Stimulated activated naive CD4-positive, alpha-beta T cell treated with Interleukin-2 at 50 U/mL for 16 hours (primary cell): ENCODE data around the gene GABRB1.

Experiments
- DNase-seq: peaks from one replicate; lab custom pipeline; 2025; lab: John Stamatoyannopoulos, UW

The GABRB1 gene

DNA sequence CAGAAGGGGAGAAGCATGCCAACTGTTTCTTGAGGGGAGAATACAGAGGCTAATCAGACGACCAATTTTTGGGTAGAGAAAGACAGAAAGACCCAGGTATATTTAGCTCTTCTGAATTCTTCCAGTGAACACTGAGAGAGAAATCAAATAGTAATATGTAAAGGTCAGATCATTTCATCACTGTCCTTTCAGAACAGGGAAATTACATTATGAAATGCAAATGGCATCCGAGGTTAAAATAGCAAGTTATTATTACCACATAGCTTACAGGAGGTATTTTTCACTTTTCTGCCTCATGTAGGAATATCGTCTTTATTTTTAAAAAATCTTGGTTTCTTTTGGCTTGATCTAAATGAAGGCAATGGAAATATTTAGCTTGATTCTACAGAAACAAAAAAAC is 18.0 kb downstream of the GABRB1 start:
- no peak for DNase-seq

DNA sequence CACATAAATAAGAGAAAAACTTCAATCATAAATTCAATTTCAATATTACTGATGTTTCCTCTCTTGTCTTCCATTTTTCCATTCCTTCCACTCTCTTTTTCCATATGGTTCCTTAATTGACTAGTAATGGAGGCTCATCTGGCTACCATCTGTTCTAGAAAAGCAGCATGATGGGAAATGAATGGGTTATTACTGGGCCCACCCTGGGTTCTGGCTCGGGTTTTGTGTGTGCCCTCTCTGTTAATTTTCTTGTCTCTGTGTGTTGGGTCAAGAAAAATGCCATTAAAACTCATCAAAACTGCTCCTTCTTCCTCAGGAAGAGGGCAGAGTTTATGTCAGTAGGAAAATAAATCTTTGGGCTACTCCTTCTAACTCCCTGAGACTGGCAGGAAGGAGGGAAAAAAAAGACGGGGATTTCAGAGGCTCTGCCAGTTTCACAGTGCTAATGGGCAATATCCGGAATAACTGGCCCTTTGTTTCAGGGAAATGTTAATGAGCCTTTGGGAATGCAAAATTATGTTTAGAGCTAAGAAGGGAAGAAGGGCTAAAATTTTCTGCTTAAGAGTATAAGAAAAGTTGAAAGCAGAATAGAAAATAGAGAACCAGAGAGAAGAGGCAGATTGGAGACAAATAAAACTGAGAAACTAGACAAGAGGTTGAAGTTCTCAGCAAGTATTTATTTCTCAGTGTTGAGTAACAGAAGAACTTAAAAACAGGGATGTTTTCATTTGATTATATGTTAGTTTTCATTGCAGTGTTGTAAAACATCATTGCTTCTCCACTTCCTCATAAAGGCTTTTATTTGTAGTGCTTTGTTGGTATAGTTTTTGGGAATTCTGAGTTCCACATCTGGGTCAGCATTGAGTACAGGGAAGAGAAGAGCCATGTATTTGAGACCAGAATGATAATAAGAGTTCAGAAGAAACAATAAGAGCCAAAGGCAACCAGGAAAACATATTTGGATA is 19.7 kb downstream of the GABRB1 start:
- DNase-seq, result no peak

DNA sequence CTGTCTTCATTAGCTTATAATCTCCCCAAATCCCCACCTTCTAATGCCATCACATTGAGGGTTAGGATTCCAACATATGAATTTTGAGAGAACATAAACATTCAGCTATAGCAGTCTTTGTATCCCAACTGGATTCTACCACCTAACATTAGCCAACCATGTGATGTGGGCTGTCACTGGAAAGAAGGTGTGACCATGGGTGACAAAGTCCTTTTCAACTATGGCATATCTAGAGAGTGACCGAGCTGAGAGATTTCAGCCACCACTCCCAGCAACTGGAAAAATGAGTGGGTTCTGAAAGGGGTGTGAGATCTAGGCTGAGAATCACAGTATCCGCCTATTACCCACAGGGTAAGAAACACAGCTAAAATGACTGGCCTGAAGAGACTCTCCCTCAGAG is 22.1 kb downstream of the GABRB1 start:
- no peak for DNase-seq

DNA sequence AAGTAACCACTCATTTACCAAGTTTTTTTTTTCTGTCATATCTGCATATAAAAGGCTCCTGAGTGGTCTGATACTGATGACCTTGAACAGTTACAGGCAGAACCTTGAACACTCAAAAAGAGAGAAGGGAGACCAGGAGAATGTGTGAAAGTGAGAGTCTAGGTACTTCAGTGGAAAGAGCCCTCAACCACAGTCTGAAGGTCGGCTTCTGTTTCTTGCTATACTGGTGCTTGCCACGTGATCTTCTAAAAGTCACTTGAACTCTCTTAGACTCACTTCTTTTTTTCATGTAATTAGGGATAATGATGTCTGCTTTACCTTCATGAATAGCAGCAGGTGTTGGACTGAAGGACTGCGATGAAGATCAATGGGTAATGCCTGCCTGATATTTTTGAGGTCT is 22.8 kb downstream of the GABRB1 start:
- DNase-seq, result no peak

DNA sequence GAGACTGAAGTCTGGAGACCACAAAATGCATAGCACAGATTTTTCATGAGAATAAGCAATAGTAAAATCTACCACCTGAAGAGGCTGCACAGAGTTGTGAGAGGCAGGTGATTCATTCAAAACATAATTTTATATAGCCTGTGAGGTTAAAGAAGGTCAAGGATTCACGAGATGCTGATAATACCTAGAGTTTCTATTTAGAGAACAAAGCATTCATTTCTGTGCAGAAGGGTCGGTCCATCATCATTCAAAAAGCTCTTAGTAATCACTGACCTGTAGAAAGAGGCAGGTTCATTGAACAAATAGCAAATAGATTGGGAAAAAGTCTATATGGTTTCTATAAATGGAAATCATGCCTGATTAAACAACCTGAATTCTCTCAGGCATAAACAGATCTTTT is 26.6 kb downstream of the GABRB1 start:
- no peak for DNase-seq

DNA sequence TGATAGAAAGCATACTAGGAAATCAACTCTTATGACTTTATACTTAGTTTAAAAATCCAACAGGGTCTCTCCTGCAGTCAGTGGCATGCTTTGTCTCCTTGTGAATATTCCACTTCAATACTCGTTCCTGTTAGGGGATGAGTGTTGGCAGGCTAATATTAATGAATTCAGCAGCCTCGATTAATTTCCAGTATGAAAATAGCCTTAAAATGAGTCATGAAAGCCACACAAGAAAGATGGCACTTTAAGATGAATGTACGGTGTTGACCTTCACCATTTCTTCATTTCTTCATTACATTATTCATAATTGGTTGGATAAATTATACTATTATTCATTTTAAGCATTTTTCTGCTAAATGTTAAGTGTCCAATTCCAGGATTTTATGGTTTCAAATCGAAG is 29.2 kb downstream of the GABRB1 start:
- no peak for DNase-seq

DNA sequence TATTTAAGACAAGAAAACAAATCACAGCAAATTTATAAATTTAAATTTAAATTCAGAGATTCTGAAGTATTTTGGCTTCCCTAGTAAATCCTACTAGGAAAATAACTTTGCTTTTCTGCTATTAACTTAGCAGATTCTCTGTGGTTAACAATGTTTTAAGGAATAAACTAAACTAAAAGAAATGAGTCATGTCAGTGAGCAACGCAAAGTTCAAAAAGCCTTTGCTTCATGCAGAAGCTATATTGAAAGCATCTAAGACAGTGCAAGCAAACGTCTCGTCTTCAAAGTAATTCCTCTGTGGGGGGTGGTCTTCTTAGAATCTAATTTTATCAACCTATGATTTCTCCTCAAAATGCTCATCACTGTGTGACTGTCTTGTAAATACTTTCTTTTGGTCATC is 30.1 kb downstream of the GABRB1 start:
- no peak for DNase-seq

DNA sequence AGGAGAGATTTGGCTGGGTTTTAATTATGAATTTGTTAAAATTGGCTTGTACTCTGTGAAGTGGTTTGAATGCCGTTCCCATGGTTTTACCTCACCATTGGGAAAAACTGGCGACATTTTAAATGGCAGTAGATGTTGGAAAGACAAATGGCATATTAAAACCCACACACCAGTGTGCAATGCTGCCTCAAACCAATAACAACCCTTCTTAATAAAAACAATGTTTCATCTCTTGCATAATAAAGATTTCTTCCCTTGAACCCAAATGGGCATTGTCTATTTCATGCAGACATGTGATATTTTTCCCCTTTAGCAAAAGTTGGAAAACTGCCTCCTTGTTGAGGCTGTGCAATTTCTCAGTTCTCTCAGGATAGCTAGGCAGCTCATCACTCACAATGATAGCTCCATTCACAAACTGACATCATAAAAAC is 33.7 kb downstream of the GABRB1 start:
- DNase-seq, result no peak

DNA sequence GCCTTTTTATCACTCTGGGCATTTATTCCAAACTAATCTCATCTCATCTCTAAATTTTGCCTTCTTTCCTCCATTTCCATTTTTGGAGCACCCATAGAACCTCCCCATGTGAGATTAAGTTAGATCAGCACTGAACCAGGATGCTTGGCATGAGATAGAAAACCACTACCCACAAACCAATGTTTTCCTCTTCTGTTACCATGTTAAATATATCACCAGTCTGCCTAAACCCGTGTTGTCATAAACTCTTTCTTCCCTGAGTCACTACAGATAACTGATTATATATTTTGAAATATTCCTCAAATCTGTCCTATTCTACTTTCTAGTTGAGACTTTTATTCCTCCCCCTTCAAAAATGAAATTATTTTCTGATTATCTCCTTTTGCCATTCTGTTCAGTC is 37.6 kb downstream of the GABRB1 start:
- no peak for DNase-seq

DNA sequence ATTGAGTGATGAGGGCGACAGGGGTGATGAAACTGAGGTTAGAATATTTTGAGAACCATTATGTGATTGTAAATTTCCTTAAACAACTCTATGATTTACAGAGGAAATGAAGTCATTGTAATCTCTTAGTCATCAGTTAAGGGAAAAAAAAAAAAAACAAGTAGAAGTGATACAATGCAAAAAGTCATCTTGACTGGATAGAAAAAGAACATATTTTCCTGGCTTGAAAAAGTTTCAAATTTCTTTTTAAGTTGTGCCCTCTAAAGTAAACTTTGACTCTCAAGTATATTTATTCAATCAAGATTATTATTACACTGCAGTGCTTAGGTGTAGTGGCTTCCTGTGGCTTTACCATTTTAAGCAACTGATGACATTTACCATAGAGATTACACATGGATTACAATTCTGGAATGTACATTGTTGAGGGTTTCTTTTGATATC is 40.6 kb downstream of the GABRB1 start:
- DNase-seq, result no peak

DNA sequence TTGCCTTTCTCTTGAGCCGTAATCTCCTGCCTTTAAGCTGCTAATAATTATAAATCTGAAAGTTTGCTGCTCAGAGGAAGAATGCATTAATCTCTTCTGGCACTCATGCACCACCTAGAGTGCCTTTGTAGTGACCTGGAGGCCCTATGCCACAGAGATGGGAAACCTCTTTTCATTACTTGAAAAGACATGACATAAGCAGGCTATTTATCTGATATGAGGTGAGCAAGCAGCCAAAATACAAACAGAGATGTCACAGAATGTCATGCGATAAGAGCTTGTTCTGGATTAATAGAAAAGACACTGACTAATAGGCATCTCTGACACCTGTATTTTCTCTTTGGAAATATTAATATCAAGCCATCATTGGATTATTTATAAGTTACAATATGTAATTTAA is 42.3 kb downstream of the GABRB1 start:
- DNase-seq, result no peak

DNA sequence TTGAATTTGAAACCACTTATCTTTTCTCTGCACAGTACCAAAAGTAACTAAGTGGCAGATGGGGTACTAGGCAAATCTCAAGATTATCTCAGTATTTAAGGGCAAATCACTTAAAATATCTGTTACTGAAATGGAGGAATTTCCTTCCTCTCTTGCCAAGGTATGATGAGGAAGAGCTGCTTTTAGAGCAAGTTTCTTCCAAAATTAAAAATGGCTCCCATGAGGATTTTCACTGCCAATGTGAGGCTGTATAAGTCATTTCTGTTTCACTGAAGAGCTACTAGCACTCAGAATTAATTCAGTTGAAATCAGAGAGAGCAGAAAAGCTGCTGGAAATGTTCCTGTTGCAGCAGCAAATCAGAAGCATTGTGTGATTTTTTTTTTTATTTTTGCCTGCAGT is 43.4 kb downstream of the GABRB1 start:
- DNase-seq, result no peak

DNA sequence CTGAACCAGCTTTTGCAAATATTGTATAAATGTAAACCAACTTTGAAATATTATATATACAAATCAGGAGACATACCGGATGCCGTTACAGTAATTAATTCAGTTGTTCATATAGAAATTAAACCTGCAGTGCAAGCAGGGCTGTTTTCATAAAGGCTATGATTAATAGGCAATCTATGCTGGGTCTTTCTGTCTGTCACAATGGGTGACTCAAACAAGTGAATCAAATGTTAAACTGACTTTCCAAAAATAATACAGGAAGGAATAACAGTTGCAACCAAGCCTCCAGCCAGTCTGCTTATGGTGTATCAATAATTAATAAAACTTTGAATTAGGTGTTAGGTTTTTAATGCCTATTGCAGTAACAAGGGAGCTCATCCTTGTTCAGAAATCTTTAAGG is 43.9 kb downstream of the GABRB1 start:
- DNase-seq, result no peak

DNA sequence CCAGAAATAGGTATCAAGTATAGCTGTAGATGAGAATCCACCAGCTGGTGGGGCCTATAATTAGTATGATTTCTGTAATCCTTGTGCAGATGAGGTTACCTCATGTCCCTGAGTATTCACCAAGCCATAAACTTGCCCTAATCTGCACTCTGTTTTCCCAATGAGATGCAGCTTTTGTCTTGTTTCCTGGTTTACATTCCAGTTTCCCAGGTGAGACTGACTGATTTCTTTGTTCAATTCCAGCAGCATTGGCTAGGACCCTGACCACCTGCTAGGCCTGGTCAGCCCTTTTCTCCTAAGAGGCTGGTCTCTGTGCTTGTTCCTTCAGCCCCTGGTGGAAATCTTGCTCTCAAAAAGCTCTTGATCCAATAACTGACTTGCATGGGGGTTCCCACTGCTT is 44.6 kb downstream of the GABRB1 start:
- no peak for DNase-seq

DNA sequence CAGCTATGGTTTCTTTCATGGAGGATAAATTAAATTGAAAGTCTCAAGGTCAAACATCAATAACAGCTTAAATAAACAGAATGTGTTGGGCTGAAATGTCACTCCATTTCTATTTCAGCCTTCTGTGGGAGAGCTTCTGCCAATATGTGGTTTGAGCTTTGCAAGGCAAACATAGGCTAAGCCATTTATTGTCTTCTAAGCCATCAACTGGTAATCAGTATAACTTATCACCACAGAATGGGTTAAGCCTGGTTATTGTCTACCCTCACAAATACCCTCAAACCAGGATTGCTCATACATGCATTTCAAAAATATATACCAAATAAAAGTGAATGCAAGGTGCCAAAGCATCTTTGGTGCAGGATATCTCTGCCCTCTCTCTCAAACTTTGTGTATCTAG is 52.7 kb downstream of the GABRB1 start:
- DNase-seq, result no peak

DNA sequence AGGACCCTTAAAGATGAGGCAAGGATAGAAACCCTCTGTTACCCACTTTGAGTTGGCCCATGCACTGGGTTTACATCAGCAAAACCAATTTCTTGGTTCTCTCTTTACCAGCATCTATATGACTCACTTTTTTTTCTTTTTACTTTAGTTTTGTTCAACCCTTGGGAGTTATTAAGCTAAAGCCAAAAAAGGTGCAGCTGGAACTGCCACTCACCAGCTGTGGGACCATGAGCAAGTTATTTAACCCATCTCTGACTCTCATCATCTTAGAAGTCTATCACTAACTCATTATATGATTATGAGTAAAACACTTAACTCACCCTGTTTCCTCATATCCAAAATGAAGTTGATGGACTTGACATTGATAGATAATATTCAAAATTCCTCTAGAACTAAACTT is 53.4 kb downstream of the GABRB1 start:
- no peak for DNase-seq

DNA sequence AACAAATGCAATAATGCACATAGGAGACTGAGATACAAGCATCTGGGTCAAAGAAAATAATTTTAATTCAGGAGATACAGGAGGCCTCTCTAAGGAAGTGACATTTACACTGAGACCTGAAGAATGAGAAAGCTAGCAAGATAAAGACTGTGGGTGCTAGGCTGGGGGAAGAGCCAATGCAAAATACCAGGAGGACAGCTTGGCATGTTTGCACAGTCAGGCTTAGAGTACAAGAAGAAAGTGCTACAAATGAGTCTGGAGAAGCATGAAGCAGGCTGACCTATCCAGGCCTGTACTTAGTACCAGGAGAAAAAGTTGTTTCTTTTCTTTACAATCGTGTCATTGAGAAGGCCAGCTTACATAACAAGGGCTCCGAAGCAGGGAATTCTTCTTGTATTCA is 56.9 kb downstream of the GABRB1 start:
- no peak for DNase-seq

DNA sequence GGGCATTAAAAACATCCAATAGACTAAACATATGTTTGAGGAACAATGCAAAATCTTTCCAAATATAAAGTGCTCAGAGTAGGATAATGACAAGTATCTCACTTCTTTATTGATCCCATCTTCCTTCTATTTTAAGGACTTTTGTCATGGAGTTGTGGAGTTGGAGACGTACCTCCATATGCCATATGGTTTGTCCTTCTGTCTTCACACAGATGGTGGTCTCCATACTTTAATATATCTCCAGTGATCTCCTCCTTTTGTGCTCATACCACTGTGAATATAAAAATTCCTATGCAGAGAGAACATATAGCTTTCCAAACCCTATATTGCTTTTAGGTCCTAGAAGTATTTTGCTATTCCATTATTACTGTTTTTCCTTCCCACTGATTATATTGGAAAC is 64.5 kb downstream of the GABRB1 start:
- DNase-seq, result no peak

DNA sequence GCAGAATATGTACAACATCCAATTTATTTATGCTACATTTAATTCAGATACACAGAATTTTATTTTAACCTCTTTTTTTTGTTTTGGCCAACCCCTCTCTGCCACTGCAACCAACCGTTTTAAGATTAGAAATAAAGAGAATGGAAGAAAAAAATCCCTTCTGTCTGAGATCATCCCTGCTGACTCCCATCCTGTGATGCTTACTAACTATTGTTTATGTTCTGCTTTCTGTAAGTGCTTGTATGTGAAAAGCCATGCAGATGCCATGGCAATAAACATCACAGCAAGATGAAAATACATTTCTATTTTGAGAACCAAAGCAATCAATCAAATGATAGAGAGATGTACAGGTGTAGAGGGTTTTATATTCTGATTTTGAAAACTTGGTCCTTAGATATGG is 70.1 kb downstream of the GABRB1 start:
- no peak for DNase-seq

DNA sequence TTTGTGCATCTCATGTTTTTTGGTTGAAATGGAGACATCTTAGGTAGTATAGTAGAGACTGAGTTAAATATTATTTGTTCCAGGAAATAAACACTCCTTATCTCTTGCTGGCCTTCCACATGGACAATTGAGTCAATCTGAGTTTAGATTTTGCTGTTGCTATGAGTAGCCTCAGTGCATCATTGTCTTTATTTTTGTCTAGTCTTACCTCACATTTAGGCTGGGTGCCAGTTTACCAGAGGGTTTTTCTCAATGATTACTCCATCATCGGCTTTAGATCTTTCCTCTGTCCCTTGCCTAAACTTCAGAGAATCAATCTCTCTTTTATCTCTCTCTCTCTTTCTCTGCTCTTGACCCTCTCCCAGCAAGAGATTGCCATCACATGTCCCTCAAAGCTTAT is 73.6 kb downstream of the GABRB1 start:
- DNase-seq, result no peak

DNA sequence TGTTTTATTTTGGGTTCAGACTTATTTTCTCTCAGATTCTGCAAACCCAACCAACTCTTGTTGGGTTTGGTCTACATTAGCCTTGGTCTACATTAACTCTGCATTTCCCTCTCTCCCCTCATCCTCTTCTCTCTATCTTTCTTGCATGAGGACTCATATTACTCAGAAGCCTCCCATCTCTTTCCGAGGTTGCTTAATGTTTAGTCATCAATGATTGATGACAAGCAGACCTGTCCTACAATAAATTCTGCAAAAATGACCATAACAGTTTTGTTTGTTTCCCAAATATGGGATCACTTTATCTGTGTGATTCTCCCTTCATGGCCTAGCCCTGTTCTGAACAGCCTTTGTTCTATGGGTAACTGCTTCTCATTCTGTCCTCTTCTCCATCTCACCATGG is 75.2 kb downstream of the GABRB1 start:
- no peak for DNase-seq

DNA sequence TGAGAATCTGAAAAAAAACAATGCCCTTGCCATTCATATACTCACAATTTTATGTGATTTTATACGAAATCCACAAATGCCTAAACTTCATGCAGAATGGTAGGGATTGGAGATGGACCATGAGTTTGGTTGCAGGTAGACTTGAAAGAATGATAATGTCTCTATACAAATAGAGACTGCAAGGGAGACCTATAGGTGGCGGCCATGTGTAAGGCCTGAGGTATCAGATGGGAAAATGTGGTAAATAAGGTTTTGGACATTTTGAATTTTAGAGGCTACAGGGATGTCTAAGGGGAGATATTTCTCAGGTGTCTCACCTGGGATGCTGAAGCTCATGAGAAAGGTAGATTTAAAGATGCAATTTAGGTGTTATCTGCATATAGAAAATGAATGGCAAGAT is 78.0 kb downstream of the GABRB1 start:
- no peak for DNase-seq

DNA sequence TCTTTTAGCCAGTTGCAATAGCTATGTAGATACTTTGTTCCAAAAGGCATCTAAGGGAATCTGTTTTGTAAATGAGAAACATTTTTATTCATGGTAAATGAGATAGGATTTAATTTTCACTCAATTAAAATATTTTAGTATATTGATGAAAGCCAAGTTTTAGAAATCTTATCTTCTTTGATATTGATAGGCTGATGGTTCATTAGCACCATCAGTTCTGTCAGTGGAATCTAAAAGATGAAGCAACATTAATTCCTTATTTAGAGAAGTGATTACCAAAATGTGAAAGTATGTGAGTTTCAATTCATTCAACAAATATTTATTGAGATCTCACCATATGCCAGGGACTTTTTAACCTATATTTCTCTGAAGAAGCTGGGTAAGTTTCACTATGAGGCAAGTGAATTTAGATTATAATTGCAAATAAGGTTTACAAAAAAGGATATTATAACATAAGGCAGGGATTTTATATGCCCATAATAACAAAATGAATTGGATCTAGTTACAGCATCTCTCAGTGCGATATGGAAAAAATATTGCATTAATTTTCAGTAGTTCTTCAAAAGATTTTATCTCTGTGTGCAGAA is 79.3 kb downstream of the GABRB1 start:
- DNase-seq, result no peak
